Measurements from ENCODE around the gene ACBD3. TPM values are rescaled to one million over a fixed set of nuclear protein-coding genes. Genes with fewer than 3 reads are reported as not detected.

ACBD3 gene
- total and polyA plus RNA-seq, 2 of the 8 experiments (the other 6 are each of a cell fraction or from before 2014, with no cell fraction given), result 8.4 to 29.4 TPM

- no peak for TF ChIP-seq CHD7 (IDR thresholded peaks at IDR 0.05; ENCODE audit: insufficient replicate concordance, low read length)
- no peak for TF ChIP-seq FOSL1 (IDR thresholded peaks at IDR 0.05; ENCODE audit: insufficient read depth, low read depth, low read length)
- no peak for TF ChIP-seq MAFK (IDR thresholded peaks at IDR 0.05; ENCODE audit: low read depth, low read length)
- no peak for TF ChIP-seq CBX5 (IDR thresholded peaks at IDR 0.05; ENCODE audit: low read depth, low read length)
Measured at GRCh38 chr1:226195144-226195543, 8.6 kb upstream of the ACBD3 start (continued).
